GM19240 (cell line): ENCODE measurements around the gene PBLD.
"Not testable (repeated sequence)": the region's sequence is repeated elsewhere in the genome, so short reads cannot be mapped to it uniquely, and the experiment has no call there.

Experiments
- DNase-seq: peaks from one replicate; pipeline ENCODE4 v3.0.0; 2011; ENCODE audit warnings: low spot score; ENCODE audit not compliant: insufficient read length

The PBLD gene

DNA sequence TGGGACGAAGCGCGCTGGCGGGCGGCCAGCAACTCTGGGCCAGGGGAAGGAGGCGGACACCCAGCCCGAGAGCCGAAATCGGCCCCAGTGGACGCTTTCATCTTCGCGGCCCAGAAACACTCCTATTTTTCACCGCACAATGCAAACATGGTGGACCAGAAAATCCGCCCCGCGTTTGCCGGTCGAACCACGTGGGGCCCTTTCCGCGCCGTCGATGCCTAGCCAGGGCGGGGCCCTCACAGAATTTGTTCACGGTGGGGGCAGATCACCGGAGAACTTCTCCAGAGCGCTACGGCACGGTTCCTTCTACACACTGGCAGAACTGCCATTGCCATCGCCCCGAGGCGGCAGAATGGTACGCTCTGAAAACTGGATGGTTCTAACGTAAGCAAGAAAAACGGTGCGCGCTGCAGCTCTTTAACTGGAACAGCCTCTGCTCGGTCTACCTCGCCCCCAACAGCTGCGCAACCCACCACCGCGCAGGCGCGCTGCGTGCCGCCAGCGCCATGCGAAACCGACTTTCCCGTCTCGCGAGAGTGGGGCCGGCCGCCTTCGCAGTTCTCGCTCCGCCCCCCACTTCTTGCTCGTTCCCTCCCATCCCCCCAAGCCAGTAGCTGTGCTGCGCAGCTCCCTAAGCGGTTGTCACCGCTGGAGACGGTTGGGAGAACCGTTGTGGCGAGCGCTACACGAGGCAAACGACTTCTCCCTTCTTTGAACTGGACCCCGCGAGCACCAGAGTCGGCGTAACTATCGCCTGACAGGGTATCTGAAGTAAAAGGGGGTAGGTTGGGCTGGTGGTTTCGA, 1.1 kb downstream of the PBLD start, which contains the start of gene HNRNPH3:
Gene HNRNPH3 (plus strand): TSS at position 610 of the 804 bp plus-strand sequence. CDS start 5,158 bp downstream, outside the sequence.
- peak; percentile 69 for DNase-seq

DNA sequence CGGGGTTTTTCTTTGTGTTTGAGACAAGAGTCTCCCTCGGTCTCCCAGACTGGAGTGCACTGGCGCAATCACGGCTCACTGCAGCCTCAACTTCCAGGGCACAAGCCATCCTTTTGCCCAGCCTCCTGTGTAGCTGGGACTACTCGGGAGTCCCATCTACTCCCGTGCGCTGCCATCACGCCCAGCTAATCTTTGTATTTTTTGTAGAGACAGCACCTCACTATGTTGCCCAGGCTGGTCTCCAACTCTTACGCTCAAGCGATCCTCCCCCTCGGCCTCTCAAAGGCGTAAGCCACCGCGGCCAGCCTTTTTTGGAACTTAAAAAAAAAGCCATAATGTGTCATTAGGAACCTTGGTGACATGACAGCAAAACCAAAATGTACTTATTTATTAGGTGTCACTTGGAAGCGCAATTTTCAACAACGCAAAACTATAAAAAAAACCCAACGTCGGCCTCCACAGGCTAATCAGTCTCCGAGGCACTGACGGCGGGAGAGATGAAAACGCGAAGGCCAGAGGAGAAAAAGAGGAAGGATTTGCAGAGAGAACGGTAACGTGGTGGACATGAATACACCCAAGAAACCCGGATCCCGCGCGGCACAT, 1.8 kb downstream of the PBLD start:
- no peak for DNase-seq

DNA sequence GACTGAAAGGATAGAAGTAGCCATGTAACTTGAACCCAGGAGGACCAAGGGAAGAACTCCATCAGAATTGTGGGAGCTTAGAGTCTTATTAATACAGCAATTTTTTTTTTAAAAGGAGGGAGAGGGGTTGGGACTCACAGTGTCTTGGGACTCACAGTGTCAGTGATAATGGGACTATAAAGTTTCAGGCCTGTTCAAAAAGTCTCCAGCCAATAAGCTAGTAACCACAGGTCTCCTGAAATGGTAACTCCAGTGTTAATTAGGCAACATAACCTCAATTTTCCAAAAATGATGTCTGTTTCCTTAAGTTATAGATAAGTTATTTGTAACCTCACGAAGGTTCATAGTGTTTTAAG, 3.2 kb downstream of the PBLD start:
- no peak for DNase-seq

DNA sequence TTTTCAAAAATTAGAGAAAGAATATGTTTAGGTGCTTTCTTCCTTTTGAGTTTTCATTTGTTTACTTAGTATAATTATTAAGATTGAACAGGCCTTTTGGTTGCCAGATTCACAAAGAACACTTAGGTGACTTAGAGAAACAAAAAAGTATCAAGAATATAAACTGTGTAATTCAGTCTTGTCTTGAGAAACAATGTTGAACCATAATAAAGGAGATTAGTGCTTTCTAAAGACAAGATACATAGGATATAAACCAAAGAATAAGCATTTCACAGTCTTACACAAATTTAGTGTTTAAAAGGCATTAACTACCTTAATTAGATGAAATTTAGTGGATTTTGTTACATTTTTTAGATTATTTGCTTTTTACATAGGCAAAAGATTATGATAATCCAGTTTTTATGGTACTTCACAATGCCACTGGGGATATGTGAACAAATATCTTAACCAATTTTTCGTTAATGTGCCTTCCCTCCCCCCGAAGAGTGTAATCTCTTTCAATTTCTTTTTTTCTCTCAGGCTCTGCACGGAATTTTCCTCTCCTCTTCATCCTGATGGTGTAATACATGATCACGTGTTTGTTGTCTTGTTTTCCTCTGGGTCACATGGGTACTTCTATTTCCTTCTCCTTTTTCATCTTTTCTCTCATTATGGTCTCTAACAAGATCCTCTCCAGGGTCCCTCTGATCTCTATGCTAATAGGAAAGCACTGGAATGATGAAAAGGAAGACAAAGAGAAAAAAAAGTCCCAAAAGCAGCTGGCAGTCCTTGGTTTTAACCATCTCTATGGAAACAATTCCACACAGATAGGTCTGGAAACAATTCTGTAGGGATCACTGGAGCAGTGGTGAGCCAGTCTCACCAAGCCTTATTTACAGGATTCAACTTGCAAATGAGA, 4.6 kb downstream of the PBLD start:
- no peak for DNase-seq

DNA sequence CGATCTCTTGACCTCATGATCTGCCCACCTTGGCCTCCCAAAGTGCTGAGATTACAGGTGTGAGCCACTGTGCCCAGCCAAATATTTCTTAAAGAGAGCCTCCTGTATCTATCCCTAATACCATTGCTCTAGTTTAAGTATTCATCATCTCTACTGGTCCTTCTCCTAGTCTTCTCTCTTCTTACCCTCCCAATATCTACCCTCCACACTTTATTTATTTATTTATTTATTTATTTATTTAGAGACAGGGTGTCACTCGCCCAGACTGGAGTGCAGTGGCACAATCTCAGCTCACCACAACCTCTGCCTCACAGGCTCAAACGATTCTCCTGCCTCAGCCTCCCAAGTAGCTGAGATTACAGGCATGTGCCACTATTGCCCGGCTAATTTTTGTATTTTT, 8.3 kb downstream of the PBLD start:
- DNase-seq, result not testable (repeated sequence)

DNA sequence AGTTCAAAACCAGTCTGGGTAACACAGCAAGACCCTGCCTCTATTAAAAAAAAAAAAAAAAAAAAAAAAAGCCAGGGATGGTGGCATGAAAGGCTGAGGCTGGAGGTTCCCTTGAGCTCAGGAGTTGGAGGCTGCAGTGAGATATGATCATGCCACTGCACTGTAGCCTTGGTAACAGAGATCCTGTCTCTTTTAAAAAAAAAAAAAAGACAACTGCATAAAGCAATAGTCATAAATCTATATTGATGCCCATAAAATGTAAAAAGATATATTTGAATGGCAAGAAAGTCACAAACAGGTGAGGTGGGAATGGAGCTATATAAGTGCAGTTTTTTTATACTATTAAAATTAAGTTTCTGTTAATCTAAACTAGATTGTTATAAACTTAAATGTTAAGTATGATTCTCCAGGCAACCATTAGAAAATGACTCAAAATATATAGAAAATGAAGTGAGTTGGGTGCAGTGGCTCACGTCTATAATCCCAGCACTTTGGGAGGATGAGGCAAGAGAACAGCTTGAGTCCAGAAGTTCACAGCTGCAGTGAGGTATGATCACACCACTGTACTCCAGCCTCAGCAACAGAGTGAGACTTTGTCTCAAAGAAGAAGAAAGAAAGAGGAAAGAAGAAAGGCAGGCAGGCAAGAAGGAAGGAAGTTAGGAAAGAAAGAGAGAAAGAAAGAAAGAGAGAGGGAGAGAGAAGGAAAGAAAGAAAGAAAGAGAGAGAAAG, 14.2 kb downstream of the PBLD start:
- no peak for DNase-seq

DNA sequence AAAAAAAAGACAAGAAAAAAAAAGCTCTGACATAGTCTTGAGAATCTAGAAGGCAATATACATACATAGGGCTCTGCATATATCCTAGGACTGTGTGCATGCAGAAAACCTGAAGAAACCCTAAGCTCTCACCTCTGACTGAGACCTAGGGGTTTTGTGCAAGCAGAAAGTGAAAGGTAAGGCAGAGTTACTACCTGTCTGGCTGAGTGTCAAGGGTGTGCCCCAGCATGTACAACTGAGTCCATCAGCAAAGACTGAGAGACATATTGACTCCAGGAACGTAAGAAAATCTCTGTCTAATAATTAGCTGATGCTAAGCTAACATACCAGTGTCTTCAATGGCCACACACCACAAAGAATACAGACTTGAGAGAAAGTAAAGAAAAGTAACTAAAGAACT, 17.1 kb downstream of the PBLD start:
- no peak for DNase-seq

DNA sequence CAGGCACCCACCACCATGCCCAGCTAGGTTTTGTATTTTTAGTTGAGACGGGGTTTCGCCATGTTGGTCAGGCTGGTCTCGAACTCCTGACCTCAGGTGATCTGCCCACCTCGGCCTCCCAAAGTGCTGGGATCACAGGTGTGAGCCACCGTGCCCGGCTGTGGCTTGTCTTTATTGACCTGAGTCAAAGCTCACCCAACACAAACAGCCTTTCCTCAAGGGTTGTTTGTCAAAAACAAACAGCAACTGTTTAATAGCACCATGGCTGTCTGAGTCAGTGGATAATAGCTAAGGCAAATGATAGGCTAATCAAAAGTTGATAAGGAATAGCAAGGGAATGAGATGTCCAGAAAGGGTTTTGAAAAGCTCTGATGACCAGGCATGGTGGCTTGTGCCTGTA, 17.8 kb downstream of the PBLD start:
- not testable (repeated sequence) for DNase-seq

DNA sequence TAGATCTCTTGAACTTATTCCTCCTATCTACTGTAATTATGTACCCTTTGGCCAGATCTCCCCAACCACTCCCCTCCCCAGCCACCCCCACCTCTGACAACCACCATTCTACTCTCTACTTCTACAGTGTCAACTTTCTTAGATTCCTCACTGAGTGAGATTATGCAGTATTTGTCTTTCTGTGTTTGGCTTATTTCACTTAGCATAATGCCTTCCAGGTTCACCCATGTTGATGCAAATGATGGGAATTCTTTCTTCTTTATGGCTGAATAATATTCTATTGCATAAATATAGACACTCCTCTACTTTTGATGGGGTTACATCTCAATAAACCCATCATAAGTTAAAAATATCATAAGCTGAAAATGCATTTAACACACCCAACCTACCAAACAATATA, 22.2 kb downstream of the PBLD start:
- DNase-seq, result no peak

DNA sequence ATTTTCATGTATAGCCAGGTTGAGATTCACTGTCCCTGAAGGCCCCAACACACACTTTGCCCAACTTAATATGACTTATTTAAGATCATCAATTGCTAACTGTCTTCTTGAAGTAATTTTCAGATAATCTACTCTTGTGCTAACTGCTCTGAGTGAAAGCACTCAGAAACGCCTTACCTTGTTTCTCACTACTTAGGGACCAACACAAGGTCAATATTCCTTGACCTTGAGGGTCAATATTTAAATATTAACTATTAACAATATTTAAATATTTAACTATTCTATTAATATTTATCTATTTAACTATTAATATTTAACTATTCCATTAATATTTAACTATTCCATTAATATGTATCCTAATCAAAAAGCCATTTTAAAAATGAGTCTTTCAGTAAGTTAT, 26.9 kb downstream of the PBLD start:
- DNase-seq, result no peak

DNA sequence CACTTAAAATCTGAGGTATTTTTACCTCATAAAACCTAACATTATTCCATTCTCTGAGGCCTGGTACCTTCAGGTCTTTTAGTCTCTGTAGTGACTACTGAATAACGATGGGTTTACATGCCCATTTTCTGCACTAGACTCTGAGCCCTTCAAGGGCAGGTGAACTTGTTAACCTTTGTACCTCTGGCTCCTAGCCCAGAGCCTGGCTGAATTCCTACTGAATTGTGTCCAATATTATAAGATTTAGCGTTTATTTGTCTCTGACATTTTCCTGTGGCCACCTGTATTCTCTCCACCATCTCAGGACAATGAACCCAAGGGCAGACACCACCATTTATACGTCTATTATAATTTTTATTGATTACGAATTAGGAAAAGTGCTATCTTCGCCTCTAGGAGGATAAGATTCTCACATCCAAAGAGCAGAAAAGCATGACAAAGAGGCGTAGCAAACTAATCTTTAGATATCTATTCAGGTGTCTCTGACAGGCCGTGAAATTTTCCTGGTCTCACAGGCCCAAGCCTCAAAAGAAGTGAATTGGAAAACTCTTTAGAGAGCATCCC, 28.8 kb downstream of the PBLD start:
- DNase-seq, result no peak

DNA sequence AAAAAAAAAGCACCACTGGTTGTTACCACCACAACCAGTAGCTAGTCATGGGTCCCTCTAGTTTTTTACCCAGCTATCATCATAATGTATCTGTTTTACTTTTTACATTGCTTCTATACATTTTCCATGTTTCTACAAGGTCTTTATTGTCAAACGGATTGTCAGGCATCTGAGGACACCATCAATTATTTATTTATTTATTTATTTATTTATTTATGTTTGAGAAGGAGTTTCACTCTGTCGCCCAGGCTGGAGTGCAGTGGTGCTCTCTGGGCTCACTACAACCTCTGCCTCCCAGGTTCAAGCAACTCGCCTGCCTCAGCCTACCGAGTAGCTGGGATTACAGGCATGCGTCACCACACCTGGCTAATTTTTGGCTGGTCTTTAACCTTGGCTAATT, 29.9 kb downstream of the PBLD start:
- no peak for DNase-seq

DNA sequence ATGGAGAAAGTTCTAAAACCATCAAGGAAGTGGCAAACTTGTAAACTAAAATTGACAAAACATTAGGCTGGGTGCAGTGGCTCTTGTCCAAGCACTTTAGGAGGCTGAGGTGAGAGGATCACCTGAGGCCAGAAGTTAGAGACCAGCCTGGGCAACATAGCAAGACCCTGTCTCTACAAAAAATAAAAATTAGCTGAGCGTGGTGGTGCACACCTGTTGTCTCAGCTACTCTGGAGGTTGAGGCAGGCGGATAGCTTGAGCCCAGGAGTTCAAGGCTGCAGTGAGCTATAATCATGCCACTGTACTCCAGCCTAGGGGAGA, 30.3 kb downstream of the PBLD start:
- DNase-seq, result no peak

DNA sequence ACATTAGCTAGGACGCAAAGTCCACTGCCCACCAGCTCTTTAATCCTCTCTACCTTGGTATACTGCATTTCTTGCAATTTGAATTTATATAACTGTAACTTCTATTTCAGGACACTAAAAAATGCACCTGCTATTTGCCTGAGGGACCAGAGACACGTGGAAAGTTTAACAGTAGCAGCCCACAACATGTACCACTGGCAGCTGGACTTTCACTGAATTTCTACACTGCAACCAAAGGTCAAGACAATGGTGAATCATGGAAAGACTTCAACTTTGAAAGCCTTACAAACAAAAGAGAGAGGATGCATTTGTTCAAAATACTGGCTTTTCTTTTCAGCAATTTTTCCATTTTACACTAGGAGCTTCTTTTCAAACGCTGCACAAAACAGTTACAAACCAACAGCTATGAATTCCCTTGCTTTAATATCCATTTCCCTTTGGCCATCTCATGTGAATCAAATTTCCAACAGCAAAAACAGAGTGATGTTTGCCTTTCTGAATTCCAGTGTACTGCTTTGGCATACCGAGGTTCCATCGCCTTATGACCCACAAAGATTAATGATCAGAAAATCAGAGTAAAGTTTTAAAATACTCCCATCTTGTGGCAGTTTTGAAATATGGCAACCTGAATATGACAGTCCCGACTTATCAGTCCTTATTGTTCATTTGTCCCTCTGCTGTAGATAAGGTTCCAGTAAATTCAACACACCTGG, 30.8 kb downstream of the PBLD start:
- DNase-seq, result peak; percentile 11

DNA sequence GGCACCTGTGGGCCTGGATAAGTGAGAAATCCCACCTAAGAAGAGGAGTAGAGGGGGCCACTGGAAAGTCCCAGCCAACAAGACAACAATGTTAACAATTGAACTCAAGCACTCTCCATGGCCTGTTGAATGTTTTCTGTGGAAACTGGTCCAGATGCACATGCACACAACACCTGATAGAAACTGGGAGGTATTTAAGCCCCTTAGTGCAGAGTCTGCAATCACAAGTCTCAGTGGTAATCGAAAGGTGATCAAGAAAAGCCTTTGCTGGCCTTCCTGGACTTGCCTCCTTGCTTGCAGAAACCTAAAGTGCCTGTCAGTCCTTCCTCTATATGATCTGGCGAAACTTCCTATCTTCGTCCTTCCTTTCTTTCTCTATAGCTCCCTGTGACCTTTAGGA, 31.4 kb downstream of the PBLD start:
- DNase-seq, result no peak

DNA sequence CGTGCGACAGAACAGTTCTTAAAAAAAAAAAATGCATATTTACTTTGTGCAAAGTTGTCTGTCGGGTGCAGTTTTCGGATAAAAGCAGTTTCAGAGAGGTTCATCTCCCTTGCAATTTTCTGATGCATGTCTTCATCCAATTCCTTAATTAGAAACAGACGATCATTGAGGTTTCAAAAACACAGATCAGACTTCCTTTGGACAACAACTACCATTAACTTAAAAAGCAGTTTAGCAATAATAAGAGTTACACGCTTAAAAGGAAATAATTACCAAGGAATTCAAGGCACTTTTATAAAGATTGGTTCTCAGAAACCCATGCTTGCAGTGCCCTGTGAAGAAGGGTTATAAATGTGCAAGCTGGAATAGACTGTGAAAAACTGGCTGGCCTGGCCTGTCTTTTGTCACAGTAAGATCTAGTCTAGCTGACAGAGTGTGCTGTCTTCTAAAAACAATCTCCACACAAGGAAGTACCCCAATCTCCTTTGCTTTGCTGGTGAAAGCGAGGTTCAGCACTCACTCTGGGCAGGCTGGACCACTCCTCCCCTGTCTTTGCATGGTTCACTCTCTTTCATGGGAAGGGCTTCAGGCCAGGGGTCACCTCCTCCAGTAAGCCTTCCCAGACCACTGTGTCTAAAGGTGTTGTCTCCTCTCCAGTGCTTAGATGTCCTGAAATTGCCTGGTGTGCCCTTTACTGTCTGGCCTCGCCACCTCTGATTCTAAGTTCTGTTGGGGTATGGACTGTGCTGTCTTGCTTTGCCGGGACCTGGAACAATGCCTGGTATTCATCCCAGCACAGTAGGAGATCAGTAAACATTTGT, 35.7 kb downstream of the PBLD start:
- no peak for DNase-seq

DNA sequence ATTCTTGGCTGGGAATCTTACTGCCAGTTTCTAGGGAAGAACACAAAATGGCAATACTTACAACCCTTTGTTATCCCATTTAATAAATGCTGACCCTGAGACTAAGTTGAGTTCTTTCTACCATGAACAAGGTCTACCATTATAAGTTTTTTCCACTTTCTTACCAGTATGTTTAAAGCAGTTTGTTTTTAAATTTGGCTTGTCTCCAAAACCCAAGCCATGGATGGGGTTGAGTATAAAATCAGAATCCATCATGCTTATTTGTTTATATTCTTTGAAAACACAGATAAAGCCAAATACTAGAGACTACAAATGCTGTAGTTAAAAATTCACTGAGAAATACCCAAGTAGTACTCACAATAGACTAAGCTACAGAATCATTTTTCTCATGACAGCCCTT, 42.0 kb downstream of the PBLD start:
- DNase-seq, result no peak

DNA sequence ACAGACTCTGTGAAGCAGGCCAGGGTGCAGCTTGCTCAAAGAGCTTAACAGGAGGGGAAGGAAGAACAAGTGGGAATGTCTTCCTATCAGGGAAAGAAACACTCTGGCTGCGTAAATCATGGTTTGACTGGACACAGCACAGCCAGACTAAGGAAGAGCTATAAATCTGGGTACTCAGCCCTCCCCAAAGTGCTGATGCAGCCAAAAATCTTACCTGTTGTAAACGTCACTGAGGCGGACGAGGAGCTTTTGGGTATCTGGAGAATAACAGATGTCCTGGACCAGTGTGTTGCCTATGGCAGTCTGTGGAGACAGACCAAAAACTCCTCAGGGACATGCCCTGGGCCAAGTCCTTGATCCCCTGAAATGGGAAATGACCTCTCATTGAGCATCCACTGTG, 44.0 kb downstream of the PBLD start:
- DNase-seq, result no peak

DNA sequence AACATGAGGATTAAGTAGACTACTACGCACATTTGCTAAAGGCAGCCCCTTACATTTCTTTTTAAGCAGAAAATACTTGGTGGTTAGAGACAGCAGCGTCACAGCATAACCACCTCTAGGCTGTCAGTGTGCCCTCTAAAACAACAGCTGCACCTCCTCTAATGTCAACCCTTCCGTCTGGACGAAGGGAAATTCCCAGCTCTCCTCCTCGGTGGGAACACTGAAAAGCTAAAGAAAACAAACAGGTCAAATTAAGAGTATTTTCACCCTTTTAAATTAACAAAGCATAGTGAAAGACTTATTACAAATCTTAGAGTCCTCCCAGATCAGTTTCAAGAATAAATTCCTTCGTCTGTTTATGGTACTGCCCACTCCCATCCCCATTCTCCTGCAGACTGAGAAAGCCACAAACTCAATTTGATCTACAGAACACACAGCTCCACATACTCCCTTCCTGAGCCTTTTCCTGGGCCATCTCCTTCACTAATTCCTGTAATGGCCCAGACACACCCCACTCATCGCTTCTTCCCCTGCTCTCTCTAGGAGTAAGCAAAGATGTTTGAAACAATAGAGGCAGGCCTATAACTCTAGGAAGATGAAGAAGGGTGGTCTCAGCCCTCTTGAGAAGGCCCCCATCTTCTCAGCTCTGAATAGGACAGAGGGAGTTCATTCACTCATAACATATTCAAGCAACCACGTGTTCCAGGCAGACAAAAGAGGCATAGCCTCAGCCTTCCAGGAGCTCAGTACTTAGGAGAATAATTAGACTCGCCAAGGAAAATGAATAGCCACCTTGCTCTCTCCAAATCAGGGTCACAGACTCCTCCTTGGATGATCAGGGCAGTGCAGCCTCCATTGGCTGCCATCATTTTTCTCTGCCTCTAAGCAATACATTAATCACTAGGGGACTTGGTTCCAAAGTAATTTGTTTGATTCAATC, 48.4 kb downstream of the PBLD start:
- no peak for DNase-seq
